Mesothelial cell of epicardium (in vitro differentiated cells): ENCODE results near the gene LIAS. TPM values are rescaled to one million over a fixed set of nuclear protein-coding genes. Genes with fewer than 3 reads are reported as not detected.

ENCODE experiments used
- DNase-seq, 2 experiments: peaks; one replicate each; pipeline ENCODE4 v3.0.0; 2021; ENCODE audit warnings: low spot score in 2 of 2; ENCODE audit not compliant: unreplicated experiment in 2 of 2
- H3K27ac Mint-ChIP-seq: 2 replicates; pipeline ENCODE4 v1.8.0; 2021; ENCODE audit warnings: mixed read lengths
- H3K27me3 Mint-ChIP-seq: 2 replicates; pipeline ENCODE4 v1.8.0; 2021; ENCODE audit warnings: low read depth, mixed read lengths
- H3K36me3 Mint-ChIP-seq: 2 replicates; pipeline ENCODE4 v1.8.0; 2021; ENCODE audit warnings: mixed read lengths
- H3K4me1 Mint-ChIP-seq: 2 replicates; pipeline ENCODE4 v1.8.0; 2021; ENCODE audit warnings: mixed read lengths
- H3K4me3 Mint-ChIP-seq: 2 replicates; pipeline ENCODE4 v1.8.0; 2021; ENCODE audit warnings: mild to moderate bottlenecking, moderate library complexity, mixed read lengths
- H3K9me3 Mint-ChIP-seq: 2 replicates; pipeline ENCODE4 v1.8.0; 2021; ENCODE audit warnings: mixed read lengths
- CTCF ChIP-seq: fragments of 200-600 bp; sonication (generic); IDR thresholded peaks from one replicate; pipeline ENCODE4 v1.5.0; 2021; ENCODE audit warnings: antibody characterized with exemption; ENCODE audit not compliant: unreplicated experiment
- total RNA-seq: library from RNA; stranded (reverse); gene quantifications from 3 replicates; pipeline ENCODE4 v1.2.1, GENCODE V29; 2021

The LIAS gene
- total RNA-seq, 1 donor from 2014 or later: 16.3 TPM

GRCh38 chr4:39484582-39485272 lies 25.9 kb downstream of the LIAS start:
- H3K4me1 Mint-ChIP-seq: peaks cover 3% of the 10 kb centered on the region
- peaks cover 7% of the 10 kb centered on the region for H3K9me3 Mint-ChIP-seq
- peaks cover 4% of the 10 kb centered on the region for H3K36me3 Mint-ChIP-seq
- H3K27me3 Mint-ChIP-seq: no peaks in the 10 kb centered on the region
- no peak for DNase-seq
- no peak overlapping the region for H3K27ac Mint-ChIP-seq
- no peak for TF ChIP-seq CTCF
- no peak overlapping the region for H3K4me3 Mint-ChIP-seq

GRCh38 chr4:39486221-39486804 lies 27.5 kb downstream of the LIAS start:
- DNase-seq: no peak
- peaks cover 7% of the 10 kb centered on the region for H3K9me3 Mint-ChIP-seq
- H3K27ac Mint-ChIP-seq: no peak overlapping the region
- H3K36me3 Mint-ChIP-seq: peaks cover 4% of the 10 kb centered on the region
- H3K4me3 Mint-ChIP-seq: no peak overlapping the region
- no peaks in the 10 kb centered on the region for H3K27me3 Mint-ChIP-seq
- TF ChIP-seq CTCF: no peak
- H3K4me1 Mint-ChIP-seq: peaks cover 3% of the 10 kb centered on the region

GRCh38 chr4:39490322-39490721 lies 31.5 kb downstream of the LIAS start:
- no peak overlapping the region for H3K27ac Mint-ChIP-seq
- H3K4me3 Mint-ChIP-seq: no peak overlapping the region
- no peaks in the 10 kb centered on the region for H3K27me3 Mint-ChIP-seq
- H3K4me1 Mint-ChIP-seq: peaks cover 3% of the 10 kb centered on the region
- no peak for DNase-seq
- no peaks in the 10 kb centered on the region for H3K36me3 Mint-ChIP-seq
- no peaks in the 10 kb centered on the region for H3K9me3 Mint-ChIP-seq
- no peak for TF ChIP-seq CTCF

- TF ChIP-seq CTCF: no peak
- DNase-seq: no peak
- Mint-ChIP-seq H3K4me3 (no peak overlapping the region), H3K36me3 (peaks cover 5% of the 10 kb centered on the region), H3K9me3 (no peaks in the 10 kb centered on the region), H3K4me1 (no peaks in the 10 kb centered on the region), H3K27ac (no peak overlapping the region), H3K27me3 (no peaks in the 10 kb centered on the region)
These were observed 35.5 kb downstream of the LIAS start for GRCh38 chr4:39494354-39494753.

- TF ChIP-seq CTCF: no peak
- H3K36me3 Mint-ChIP-seq: peaks cover 8% of the 10 kb centered on the region
- no peak overlapping the region for H3K27ac Mint-ChIP-seq
- H3K27me3 Mint-ChIP-seq: no peaks in the 10 kb centered on the region
- H3K4me1 Mint-ChIP-seq: no peaks in the 10 kb centered on the region
- no peak for DNase-seq
- no peaks in the 10 kb centered on the region for H3K9me3 Mint-ChIP-seq
- H3K4me3 Mint-ChIP-seq: no peak overlapping the region
These were observed 36.8 kb downstream of the LIAS start for GRCh38 chr4:39495446-39496213.
